Stimulated activated CD4-positive, alpha-beta T cell treated with anti-CD3 and anti-CD28 coated beads, Interleukin-2, amount 100 ng/mL, for 48 hours (primary cell): Measurements from ENCODE around the gene DAB1.

Source experiments
- DNase-seq, 2 donors: peaks; one replicate each; pipeline ENCODE4 v3.0.0-alpha.2; 2020

DAB1 gene

GRCh38 chr1:57410508-57410907, 13.4 kb downstream of the DAB1 start:
- DNase-seq, result no peak

GRCh38 chr1:57407928-57408327, 15.9 kb downstream of the DAB1 start:
- no peak for DNase-seq

- no peak for DNase-seq
Observed at GRCh38 chr1:57406428-57406970, 17.4 kb downstream of the DAB1 start.

- DNase-seq, result no peak
Observed at GRCh38 chr1:57404884-57405283, 19.0 kb downstream of the DAB1 start.

- DNase-seq, result no peak
Observed at GRCh38 chr1:57403201-57403600, 20.7 kb downstream of the DAB1 start.

GRCh38 chr1:57401671-57402070, 22.2 kb downstream of the DAB1 start:
- DNase-seq, result no peak

- no peak for DNase-seq
Observed at GRCh38 chr1:57400048-57400447, 23.8 kb downstream of the DAB1 start.

- DNase-seq, result no peak
Observed at GRCh38 chr1:57393058-57393584, 30.7 kb downstream of the DAB1 start.

- DNase-seq, result no peak
Observed at GRCh38 chr1:57385336-57385735, 38.5 kb downstream of the DAB1 start.

- DNase-seq, result no peak
Observed at GRCh38 chr1:57384901-57385300, 39.0 kb downstream of the DAB1 start.

GRCh38 chr1:57384284-57384683, 39.6 kb downstream of the DAB1 start:
- DNase-seq, result no peak

- no peak for DNase-seq
Observed at GRCh38 chr1:57381871-57382270, 42.0 kb downstream of the DAB1 start.

- no peak for DNase-seq
Observed at GRCh38 chr1:57381426-57381825, 42.4 kb downstream of the DAB1 start.

GRCh38 chr1:57380923-57381322, 42.9 kb downstream of the DAB1 start:
- no peak for DNase-seq

GRCh38 chr1:57378534-57378933, 45.3 kb downstream of the DAB1 start:
- DNase-seq, result no peak

GRCh38 chr1:57377339-57378139, 46.3 kb downstream of the DAB1 start:
- no peak for DNase-seq

- no peak for DNase-seq
Observed at GRCh38 chr1:57376041-57376440, 47.8 kb downstream of the DAB1 start.

GRCh38 chr1:57369889-57370288, 54.0 kb downstream of the DAB1 start:
- no peak for DNase-seq

GRCh38 chr1:57367945-57368344, 55.9 kb downstream of the DAB1 start:
- no peak for DNase-seq

GRCh38 chr1:57363643-57364042, 60.2 kb downstream of the DAB1 start:
- no peak for DNase-seq

- DNase-seq, result no peak
Observed at GRCh38 chr1:57363165-57363564, 60.7 kb downstream of the DAB1 start.

GRCh38 chr1:57362480-57362879, 61.4 kb downstream of the DAB1 start:
- no peak for DNase-seq

- no peak for DNase-seq
Observed at GRCh38 chr1:57361516-57361915, 62.3 kb downstream of the DAB1 start.

GRCh38 chr1:57360846-57361407, 62.9 kb downstream of the DAB1 start:
- DNase-seq, result no peak
